Bone marrow (tissue), 2 donors: ENCODE measurements around the gene TRIM17.

Experiments
- DNase-seq, 2 donors: peaks; one replicate each; lab custom pipeline; 2025; lab: John Stamatoyannopoulos, UW

Gene TRIM17, protein sequence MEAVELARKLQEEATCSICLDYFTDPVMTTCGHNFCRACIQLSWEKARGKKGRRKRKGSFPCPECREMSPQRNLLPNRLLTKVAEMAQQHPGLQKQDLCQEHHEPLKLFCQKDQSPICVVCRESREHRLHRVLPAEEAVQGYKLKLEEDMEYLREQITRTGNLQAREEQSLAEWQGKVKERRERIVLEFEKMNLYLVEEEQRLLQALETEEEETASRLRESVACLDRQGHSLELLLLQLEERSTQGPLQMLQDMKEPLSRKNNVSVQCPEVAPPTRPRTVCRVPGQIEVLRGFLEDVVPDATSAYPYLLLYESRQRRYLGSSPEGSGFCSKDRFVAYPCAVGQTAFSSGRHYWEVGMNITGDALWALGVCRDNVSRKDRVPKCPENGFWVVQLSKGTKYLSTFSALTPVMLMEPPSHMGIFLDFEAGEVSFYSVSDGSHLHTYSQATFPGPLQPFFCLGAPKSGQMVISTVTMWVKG

DNA sequence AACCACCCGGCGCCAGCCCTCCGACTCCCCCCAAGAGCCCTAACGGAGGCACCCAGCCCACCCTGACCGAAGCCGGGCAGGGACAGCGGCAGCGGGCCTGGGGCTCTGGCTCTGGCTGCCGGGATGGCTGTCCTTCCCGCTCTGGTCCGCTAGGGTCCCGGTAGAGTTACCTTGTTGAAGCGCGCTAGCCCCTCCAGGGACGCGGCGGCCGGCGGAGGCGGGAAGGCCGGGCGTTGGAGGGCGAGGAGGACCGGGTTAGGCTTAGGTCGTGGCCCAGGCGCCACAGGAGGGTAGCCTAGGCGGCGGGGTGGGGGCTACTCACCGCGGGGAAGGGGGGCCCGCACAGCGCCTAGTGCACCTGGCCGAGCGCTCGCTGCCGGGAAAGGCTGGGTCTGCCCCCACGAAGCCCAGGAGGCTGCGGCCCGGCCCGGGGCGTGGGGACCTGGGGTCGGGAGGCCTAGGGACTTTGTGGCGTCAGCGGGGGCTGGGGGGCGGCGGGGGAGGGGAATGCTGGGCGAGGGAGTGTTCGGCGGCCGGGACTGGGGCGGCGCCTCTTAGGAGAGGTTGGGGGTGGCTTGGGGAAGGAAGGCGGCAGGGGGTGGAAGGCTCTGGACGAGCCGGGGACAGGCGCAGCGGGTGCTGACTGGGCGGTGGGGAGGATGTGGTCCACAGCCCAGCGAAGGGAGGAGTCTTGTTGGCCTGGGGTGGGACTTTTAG is at the start of gene TRIM17:
Gene TRIM17, minus strand, starts transcription at position 645 of the 717 bp plus-strand sequence. CDS start 1,789 bp downstream, outside the sequence.
- DNase-seq: no peak

DNA sequence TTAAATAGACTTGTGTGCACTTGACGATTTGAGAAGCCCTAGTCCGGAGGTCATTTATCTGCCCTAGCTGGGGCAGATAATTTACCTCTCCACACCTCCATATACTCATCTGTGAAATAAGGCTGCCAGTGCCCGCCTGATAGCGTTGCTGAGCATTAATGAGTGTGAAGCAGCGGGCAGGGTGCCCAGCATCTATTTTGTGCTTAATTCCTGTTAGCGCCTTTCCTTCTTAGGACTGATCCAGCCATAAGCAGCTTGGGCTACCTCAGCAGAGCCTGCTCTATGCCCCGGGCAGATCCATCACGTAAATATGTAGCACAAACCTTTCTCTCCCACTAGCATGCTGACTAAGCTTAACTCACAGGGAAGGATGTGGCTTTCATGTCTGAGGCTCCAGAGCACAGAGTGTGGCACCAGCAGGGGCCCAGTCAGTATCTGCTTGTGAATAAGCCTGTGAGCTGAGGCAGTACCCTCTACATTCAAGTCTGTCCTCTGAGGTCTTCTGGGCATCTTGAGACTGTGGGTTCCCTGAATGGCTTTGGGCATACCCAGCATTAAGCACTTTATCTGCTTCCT is 49.0 kb upstream of the TRIM17 start:
- no peak for DNase-seq

GRCh38 chr1:228465141-228465540 is 48.5 kb upstream of the TRIM17 start:
- no peak for DNase-seq

- DNase-seq: no peak
Measured at GRCh38 chr1:228464487-228464983, 47.9 kb upstream of the TRIM17 start.

DNA sequence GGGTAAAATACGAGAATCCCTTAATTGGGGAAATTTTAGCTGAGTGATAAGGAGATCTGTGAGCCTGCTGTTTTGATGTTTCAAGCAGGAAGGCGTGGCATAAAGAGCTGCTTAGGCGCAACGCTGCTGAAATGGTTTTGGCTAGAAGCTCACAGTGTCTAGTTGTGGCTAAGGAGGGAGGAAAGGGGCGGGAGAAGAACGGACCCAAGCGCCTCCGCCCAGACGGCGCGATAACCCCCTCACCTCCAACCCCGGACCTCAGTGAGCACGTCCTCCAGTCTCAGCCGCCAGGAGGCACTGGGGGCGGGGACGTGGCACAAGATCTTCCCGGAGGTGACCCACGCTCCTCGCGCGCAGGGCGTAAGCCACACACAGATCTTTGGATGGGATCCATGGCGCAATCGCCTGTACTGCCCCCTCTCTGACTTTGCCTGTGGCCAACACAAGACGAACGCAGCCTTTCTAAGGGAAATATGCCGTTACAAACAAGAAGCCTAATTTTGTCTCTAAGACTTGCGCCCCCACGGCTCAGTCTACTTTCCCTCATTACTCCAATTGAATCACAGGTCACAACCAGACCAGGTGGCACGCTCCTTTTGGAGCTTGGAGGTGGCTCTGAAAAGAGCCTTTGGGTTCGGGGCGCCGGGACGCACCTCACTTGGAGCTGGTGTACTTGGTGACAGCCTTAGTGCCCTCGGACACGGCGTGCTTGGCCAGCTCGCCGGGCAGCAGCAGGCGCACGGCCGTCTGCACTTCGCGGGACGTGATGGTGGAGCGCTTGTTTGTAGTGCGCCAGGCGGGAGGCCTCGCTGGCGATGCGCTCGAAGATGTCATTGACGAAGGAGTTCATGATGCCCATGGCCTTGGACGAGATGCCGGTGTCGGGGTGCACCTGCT is 47.1 kb upstream of the TRIM17 start:
- DNase-seq: no peak

- DNase-seq: no peak
Measured at GRCh38 chr1:228463009-228463558, 46.4 kb upstream of the TRIM17 start.

DNA sequence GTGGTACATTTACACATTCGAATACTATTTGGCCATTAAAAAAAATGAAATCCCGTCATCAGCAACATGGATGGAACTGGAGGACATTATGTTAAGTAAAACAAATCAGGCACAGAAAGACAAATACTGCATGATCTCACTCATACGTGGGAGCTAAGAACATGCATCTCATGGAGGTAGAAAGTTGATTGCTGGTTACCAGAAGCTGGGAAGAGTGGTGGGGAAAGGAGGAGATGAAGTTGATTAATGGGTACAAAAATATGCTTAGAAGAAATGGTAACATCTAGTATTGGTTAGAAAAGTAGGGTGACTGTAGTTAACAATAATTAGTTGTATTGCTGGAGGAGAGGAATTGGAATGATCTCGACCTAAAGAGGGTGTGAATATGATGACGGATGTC is 45.9 kb upstream of the TRIM17 start:
- DNase-seq: no peak

- DNase-seq: no peak
Measured at GRCh38 chr1:228460821-228461220, 44.2 kb upstream of the TRIM17 start.

DNA sequence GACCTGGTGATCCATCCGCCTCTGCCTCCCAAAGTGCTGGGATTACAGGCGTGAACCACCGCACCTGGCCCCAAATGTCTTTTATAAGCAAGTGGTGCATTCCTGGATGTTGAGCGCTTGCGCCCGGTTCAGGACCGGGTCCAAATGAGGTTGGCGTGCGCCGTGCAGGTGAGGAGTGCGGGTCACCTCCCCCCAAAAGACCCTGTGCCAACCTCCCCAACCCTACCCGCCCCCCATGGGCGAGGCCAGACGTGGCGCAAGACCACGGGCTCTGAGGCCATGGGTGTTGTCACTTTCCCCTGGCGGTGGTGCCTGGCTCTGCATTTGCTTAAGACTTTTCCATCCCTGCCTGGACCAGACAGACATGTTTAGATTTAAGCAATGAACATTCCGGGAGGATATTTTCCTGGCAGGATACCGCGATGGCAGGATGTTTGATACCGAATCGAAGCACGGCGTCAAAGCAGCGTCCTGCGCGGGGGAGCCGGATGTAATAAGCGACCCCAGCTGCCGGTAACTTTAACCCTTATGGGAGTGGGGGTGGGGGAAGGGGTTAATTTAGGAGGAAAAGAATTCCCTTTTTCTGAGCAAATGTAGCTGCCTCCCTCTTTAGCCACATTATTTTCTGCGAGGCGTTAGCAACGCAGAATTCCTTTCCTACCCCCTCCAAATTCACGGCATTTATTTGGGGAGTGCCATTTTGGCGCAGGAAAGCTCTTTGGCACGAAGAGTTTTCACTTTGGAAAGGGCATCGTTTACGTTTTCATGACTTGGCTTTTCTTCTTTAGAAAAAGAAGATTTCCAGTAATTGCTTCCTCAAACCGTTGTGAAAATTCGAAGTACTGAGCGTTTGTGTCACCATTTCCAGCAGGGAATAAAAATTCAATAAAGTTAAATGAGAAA is 42.7 kb upstream of the TRIM17 start:
- no peak for DNase-seq

DNA sequence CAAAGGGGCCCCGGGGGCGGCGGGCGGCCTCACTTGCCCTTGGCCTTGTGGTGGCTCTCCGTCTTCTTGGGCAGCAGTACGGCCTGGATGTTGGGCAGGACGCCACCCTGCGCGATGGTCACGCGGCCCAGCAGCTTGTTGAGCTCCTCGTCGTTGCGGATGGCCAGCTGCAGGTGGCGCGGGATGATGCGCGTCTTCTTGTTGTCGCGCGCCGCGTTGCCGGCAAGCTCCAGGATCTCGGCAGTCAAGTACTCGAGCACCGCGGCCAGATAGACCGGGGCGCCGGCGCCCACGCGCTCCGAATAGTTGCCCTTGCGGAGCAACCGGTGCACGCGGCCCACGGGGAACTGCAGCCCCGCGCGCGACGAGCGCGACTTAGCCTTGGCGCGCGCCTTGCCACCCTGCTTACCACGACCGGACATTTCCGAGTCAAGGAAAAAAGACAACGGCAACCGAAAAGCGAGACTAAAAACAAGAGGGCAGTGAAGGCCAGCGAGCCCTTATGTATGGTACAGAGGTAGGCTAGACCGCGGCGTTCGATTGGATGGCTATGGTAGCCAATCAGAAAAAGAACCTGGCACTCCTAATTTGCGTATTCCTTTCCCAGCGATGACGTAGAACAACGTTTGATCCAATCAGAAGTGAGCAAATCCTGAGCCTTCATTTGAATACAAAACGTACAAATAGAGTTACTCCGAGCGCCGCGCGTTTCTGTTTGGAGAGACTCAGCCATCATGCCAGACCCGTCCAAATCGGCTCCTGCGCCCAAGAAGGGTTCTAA is 40.9 kb upstream of the TRIM17 start:
- peak in 1 of 2 donors; percentile 50 for DNase-seq

- DNase-seq: no peak
Measured at GRCh38 chr1:228457017-228457395, 40.3 kb upstream of the TRIM17 start.

GRCh38 chr1:228456252-228457016 is 39.8 kb upstream of the TRIM17 start:
- no peak for DNase-seq

DNA sequence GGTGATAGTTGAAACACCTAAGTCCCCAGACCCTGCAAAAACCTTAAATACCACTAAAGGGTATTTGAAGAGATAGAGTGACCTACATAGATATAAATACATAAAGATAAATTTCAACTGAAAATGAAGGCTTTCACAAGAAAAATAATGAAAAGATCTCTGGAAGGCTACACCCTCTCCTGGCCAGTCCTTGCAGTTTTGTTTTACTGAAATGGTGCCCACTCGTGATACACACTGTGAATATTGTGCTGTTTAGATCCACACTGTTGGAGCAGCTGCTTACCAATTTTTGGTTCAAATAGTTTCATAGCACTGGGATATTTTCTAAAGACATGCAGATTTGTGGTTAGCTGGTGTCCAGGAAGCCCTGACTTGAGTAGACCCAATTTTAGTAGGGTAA is 39.1 kb upstream of the TRIM17 start:
- no peak for DNase-seq

- no peak for DNase-seq
Measured at GRCh38 chr1:228454238-228454637, 37.6 kb upstream of the TRIM17 start.

- DNase-seq: no peak
Measured at GRCh38 chr1:228453614-228454013, 37.0 kb upstream of the TRIM17 start.

- no peak for DNase-seq
Measured at GRCh38 chr1:228453022-228453560, 36.4 kb upstream of the TRIM17 start.

DNA sequence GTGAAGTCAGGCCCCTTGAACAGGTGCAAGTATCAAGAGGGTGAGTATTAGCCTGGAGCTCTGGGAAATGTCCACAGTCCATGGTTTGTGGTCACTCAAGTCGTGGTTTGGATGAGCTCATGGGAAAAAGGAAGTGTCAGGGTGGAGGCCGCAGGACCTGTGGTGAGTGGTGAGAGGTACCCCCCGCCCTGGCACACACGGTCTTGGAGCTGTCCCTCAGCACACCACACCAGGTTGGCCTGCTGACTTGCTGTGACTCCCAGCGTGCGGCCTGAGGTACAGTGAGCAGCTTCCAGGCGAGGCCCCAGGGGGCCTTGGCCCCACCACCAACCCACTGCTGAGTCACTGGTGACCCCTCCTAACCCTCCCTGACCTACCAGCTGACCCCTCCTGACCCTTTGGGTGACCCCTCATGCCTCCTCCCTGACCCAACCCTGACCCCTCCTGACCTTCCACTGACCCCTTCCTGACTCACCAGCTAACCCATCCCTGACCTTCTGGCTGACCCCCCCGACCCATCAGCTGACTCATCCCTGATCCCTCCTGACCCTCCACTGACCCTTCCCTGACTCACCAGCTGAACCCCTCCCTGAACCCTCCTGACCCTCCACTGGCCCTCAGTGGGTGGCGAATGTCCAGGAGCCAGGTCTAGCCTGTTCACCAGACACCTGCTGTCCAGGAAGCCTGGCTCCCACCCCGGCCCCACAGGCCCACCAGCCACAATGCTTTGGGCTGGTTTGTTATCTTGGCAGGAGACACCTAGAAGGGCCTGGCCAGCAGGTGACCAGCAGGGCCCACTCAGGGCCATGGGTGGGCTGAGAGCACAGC is 35.7 kb upstream of the TRIM17 start:
- no peak for DNase-seq

GRCh38 chr1:228450200-228450599 is 33.5 kb upstream of the TRIM17 start:
- no peak for DNase-seq
